Measurements from ENCODE around the gene OR4A15.

Gene OR4A15

DNA sequence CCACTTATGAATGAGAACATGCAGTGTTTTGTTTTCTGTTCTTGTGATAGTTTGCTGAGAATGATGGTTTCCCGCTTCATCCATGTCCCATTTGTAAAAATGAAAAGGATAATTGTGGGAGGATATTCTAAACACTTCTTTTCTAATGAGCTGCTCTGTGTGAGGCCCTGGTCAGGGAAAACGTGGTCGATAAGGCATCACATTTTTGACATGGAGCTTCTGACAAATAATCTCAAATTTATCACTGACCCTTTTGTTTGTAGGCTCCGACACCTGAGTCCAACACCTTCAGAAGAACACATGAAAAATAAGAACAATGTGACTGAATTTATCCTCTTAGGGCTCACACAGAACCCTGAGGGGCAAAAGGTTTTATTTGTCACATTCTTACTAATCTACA is at the start of gene OR4A15:
TSS of gene OR4A15 (plus strand) at position 301 of the 400 bp plus-strand sequence. CDS start at position 301, 0 bp downstream.
- DNase-seq: no peak

DNA sequence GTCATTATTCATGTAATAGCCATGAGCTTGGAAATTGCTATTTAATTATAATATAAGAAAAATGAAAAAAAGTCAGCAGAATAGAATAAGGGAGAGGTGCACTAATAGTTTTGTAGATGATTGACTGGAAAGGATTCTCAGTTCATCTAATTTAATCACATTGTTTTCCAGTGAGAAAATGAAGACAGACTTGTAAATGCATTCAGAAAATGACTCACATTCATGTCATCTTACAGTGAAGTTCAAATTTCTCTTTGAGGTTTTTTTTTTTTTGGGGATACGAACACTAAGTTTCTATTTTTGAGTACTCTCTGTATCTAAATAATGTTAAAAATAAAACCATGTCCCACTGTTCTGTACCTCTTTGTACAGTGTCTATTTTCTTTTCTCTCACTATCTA is 43.3 kb upstream of the OR4A15 start:
- DNase-seq: no peak

DNA sequence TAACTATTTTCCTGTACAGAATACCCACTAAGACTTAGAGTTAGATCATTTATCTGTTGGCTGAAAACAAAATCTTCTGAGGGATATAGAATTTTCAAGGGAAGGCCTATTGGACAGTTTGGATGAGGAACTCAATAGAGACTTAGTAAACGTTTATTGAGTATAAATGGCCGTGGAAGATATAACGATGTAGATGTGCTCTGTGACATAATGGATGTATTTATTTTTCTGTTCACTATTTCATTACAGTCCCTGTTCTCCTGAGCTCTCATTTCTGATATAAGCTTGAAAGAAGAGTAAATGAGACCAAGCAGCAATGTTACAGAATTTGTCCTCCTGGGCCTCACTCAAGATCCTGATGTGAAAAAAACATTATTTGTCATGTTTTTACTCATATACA is 24.9 kb upstream of the OR4A15 start, which contains the start of gene OR4A16:
TSS of gene OR4A16 (plus strand) at position 301 of the 400 bp plus-strand sequence. CDS start at position 301, 0 bp downstream.
- DNase-seq: no peak

DNA sequence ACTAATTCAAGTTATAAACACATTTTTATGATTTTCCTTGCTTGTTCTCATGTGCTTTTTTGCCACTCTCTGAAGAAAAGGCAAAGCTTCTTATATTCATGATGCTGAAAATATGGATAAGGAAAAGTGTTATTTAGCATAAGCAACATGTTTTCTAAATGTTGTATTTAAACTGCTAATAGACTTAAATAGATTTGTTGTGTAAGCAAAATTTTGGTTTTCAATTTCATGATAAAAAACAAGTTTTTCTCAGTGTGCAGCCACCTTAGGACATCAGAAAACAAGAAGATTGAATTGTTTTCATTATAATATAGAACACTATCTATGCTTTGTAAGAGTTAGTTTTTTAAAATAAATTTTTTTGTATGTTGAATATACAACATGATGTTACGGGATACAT is 22.5 kb upstream of the OR4A15 start:
- DNase-seq: no peak

DNA sequence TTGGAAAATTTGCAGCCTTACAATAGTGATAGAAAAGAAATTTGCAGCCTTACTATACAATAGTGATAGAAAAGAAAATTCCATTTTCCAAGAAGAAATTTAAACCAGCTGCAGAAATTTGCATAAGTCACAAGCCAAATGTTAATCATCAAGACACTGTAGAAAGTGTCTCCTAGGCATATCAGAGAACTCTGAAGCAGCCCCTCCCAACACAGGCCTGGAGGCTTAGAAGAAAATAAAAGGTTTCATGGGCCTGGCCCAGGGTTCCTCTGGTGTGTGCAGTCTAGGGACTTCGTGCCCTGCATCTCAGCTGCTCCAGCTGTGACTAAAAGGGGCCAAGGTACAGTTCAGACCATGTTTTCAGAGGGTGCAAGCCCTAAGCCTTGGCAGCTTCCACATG is 18.7 kb upstream of the OR4A15 start:
- no peak for DNase-seq

DNA sequence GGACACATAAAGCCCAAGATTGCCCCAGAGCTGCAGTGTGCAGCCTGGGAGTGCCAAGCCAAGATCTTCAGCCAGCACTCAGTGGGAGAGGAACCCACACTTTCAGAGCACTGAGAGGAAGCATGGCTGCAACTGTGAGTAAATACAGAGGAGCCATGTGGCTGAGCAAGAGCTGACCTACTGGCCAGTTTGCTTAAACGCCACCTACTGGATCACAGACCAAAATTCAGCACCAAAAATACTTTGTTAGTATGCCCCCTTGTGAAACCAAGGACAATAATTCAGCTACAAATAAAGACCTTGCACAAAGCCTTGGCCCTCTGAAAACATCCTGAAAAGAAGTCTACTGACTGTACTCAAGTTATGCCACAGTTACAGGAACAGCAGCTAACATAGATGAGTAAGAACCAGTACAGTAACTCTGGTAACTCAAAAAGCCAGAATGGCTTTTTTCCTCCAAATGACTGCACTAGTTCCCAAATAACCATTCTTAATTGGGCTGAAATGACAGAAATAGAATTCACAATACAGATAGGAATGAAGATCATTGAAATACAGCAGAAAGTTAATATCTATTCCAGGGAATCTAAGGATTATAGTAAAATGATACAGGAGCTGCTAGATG is 10.1 kb upstream of the OR4A15 start:
- no peak for DNase-seq

DNA sequence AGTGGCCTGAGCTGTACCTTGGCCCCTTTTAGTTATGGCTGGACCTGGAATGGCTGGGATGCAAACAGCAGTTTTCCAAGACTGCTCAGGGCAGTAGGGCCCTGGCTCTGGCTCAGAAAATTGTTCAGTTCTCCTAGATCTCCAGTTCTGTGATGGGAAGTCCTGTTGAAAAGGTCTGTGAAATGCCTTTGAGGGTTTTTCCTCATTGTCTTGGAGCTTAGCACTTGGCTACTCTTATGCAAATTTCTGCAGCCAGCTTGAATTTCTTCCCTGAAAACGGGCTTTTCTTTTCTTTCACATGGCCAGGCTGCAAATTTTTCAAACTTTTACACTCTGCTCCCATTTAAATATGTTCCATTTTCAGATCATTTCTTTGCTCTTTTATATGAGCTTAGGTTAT is 33.2 kb downstream of the OR4A15 start:
- no peak for DNase-seq
